ENCODE measurements around the gene CFLAR.
"Not testable (repeated sequence)": the region's sequence is repeated elsewhere in the genome, so short reads cannot be mapped to it uniquely, and the experiment has no call there.

The CFLAR gene

DNA sequence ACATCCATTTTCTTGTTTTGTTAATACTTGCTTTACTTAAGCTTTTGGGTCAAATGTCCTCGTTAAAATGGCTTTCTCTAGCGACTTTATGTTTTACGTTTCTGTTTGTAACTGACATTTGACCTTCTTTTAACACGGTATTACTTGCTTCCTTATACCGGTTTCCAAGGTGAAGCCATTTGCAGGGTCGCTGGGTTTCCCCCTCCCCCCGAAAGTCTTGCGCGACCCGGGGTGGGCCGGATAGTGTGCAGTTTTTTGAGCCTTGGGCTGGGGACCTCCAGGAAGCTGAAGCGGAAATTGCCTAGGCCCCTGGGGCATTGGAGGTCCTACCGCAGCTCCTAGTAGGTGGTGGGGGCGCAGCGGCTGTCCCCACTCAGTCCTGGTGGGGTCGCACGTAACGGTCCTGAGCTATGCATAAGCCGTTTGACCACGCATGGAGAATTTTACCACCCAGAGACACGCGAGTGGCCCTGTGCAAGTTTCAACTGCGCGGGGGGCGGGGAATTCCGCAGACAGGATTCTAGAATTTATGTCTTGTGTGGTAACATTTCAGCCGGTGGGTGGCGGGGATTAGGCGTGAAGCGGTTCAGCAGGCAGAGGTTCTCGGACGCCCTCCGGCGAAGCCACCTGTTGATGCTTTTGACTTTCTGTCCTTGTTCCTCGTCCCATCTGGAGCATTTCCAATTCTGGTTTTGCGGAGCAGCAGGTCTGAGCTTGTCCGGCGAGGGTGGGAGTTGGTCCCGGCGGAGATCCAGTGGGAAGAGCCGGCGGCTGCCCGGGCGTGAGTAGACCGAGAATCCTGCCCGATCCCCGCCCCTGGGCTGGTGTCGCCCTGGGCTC is 2.4 kb downstream of the CFLAR start:
- in situ Hi-C loops (cut with HindIII; ENCODE audit: low sequenced_read_pairs): loop anchor here (5.0 kb wide), 2 partner anchors 34 to 84 kb away; no protein-coding TSS in a partner anchor

DNA sequence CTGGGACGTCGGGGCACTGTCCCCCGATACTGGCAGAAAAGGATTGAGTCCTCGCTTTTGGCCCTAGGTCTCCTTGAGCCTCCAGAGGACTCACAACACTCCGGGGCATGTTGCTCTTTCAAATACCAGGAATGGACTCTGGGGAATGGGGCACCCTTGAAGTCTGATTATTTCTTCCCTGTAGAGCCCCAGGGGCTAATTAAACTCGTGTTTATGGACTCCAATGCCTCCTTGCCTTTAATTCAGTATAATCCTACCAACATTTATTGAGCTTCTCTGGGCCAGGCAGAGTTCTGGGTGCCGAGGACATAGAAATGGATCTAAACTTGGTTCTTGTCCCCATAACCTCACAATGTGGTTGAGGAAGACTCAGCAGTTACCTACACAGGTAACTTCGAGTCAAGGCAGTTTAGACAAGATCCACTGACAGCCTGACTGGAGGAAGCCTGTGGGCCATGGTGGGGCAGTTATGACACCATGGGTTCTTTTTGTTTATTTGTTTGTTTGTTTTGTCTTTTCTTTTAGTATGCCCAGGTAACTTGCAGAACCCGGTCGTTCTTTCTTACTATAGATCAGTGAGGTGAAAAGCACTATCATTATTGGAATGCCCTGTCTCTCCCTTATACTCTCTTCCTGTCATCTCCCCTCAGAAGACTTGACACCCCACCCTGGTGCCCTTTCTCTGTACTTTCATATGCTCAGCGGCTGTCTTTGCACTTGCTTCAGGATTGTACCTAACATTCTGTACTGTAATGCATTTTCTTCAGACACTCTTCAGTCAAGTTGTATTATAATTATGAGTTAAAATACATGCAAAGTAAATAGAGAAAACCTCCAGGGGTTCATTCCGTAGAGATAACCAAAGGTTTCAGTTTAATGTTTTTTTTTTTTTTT is 3.2 kb downstream of the CFLAR start:
- in situ Hi-C loops (cut with HindIII; ENCODE audit: low sequenced_read_pairs): loop anchor here (5.0 kb wide), 2 partner anchors 33 to 83 kb away; no protein-coding TSS in a partner anchor

GRCh38 chr2:201122276-201122675 is 6.3 kb downstream of the CFLAR start:
- in situ Hi-C loops (cut with HindIII; ENCODE audit: low sequenced_read_pairs): no loop called here

GRCh38 chr2:201126308-201127151 is 10.6 kb downstream of the CFLAR start:
- in situ Hi-C loops (cut with HindIII; ENCODE audit: low sequenced_read_pairs): no loop called here

GRCh38 chr2:201127152-201127511 is 11.2 kb downstream of the CFLAR start:
- in situ Hi-C loops (cut with HindIII; ENCODE audit: low sequenced_read_pairs): no loop called here

- in situ Hi-C loops (cut with HindIII; ENCODE audit: low sequenced_read_pairs): no loop called here
These were observed 11.6 kb downstream of the CFLAR start for GRCh38 chr2:201127570-201127969.

DNA sequence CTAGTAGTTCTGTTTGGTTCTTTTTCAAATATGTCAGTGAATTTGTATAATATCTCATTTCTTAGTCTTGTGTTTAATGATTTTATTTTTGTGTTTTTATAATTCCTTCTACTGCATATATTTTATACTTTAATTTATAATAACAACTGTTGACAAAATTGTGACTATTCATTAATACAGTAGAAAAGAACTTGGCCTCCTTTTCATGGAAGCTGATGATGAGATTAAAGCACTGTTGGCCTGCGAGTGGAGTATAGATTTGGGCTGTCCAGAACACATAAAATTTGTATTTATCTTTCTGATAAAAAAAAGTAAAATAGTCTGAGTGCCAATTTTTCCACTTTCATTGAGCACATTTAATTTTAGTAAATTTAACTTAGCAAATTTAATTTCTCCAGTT is 12.1 kb downstream of the CFLAR start:
- in situ Hi-C loops (cut with HindIII; ENCODE audit: low sequenced_read_pairs): no loop called here

DNA sequence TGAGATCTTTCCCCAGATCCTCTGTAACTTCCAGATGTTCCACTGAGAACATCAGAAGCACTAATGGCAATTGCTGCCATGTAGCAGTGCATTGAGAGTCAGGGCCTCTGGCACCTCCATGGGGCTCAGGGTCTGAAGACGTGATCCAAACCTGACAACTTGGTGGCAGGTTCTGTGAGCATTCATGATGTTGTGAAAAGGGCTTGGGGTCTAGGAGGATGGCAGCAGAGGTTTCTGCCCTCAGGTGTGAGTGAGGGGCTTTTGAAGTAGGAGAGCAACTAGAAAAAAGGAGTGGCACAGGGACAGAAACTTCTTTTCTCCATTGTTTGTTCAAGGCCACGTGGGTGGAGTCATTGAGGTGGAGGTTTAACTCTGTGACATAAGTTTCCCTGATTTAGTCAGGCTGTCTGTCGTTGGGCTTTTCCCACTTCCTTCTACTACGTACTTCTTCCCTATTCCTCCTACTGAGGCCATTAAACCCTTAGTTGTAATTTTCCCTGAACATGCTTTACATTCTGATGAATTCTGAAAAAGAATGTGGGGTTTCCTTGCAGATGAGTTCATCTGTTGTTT is 13.1 kb downstream of the CFLAR start:
- in situ Hi-C loops (cut with HindIII; ENCODE audit: low sequenced_read_pairs): no loop called here

GRCh38 chr2:201130524-201131186 is 14.7 kb downstream of the CFLAR start:
- in situ Hi-C loops (cut with HindIII; ENCODE audit: low sequenced_read_pairs): no loop called here

DNA sequence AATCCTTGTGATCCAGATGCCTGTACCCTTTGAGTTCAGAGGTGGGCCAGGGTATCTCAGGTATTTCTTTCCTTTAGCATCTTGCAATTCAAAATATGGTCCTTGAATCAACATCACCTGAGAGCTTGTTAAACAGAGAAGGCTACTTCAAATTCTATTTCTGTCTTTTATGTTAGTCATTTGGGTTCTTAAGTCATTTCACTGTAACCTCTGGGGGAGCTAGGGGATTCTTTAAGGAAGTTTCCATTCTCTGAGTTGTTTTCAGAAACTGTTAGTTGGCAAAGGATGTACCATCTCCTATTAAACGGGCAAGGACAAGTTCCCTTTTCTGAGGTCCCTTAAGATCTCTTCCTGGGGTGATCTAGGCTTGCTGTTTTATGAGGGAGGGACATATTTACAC is 16.6 kb downstream of the CFLAR start:
- in situ Hi-C loops (cut with HindIII; ENCODE audit: low sequenced_read_pairs): no loop called here

GRCh38 chr2:201135386-201135785 is 19.4 kb downstream of the CFLAR start:
- in situ Hi-C loops (cut with HindIII; ENCODE audit: low sequenced_read_pairs): no loop called here

- in situ Hi-C loops (cut with HindIII; ENCODE audit: low sequenced_read_pairs): no loop called here
These were observed 20.9 kb downstream of the CFLAR start for GRCh38 chr2:201136889-201137321.

- in situ Hi-C loops (cut with HindIII; ENCODE audit: low sequenced_read_pairs): no loop called here
These were observed 21.8 kb downstream of the CFLAR start for GRCh38 chr2:201137505-201138400.

- in situ Hi-C loops (cut with HindIII; ENCODE audit: low sequenced_read_pairs): no loop called here
These were observed 22.5 kb downstream of the CFLAR start for GRCh38 chr2:201138401-201138970.

- in situ Hi-C loops (cut with HindIII; ENCODE audit: low sequenced_read_pairs): not testable (repeated sequence)
These were observed 23.2 kb downstream of the CFLAR start for GRCh38 chr2:201138986-201139781.

DNA sequence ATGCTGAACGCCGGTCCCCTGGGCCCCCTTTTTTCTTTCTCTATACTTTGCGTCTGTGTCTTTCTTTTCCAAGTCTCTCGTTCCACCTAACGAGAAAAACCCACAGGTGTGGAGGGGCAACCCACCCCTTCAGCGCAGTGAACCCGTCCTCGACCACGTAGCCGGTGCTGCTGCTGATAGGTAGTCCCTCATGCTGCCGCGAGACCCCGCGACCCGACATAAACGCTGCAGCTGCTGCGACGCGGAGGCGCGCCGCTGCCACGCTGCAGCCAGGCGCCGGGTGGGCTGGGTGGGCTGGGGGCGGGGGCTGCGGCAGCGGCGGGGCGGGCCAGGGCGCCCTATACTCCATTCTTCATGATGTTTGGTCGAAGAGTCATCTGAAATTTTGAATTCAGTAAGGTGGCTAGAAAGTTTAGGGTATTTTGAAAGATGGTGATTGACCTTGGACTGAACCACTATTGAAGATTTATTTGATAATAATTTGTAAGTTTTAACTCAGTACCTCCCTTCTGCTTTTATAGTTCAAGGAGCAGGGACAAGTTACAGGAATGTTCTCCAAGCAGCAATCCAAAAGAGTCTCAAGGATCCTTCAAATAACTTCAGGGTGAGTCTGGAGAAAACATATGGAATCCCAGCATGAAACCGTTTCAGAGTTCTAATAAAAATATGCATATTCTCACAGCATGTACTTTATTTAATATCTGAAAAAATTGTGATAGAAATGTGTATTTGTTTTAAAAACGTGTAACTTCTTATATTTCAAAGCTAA is 24.1 kb downstream of the CFLAR start:
- in situ Hi-C loops (cut with HindIII; ENCODE audit: low sequenced_read_pairs): no loop called here
